Measurements from ENCODE around the gene CDC34.

The CDC34 gene

GRCh38 chr19:538641-539428, 7.3 kb downstream of the CDC34 start:
- DNase-seq (ENCODE audit: insufficient read length) = no peak
- no peak for FAIRE-seq
- TF ChIP-seq POLR2AphosphoS5 (IDR thresholded peaks at IDR 0.05; ENCODE audit: low read depth, low read length) (no peak), TAF1 (IDR thresholded peaks at IDR 0.05; ENCODE audit: borderline replicate concordance, low read depth, low read length) (no peak), POLR2A (IDR thresholded peaks at IDR 0.05; ENCODE audit: low read depth, low read length) (no peak)

- no peak for FAIRE-seq
- no peak for DNase-seq (ENCODE audit: insufficient read length)
- TF ChIP-seq POLR2AphosphoS5 (IDR thresholded peaks at IDR 0.05; ENCODE audit: low read depth, low read length) (no peak), POLR2A (IDR thresholded peaks at IDR 0.05; ENCODE audit: low read depth, low read length) (no peak)
Observed at GRCh38 chr19:539429-540030, 8.0 kb downstream of the CDC34 start.

DNA sequence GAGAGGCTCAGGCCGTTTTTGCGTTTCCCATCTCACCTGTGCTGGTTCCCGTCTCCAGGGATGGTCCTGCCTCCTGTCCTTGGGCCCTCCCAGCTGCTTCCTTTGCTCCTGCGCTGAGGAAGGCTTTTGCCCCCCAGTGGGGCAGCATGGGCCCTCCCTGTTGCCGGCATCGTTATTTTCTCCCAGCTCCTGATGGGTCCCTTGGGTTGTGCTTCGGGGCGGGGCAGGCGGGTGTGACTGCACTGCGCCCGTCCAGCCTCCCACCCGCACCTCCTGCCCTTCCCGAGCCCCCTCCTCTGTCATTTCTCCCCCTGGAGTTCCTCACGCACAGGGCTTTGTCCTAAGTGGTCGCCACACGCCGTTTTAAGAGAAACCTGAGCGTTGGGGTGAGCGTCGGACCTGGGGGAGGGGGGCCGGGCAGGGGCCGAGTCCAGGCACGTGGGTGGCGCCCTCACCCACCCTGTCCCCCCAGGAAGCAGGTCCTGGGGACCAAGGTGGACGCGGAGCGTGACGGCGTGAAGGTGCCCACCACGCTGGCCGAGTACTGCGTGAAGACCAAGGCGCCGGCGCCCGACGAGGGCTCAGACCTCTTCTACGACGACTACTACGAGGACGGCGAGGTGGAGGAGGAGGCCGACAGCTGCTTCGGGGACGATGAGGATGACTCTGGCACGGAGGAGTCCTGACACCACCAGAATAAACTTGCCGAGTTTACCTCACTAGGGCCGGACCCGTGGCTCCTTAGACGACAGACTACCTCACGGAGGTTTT, 9.5 kb downstream of the CDC34 start:
- TF ChIP-seq TAF1 (IDR thresholded peaks at IDR 0.05; ENCODE audit: borderline replicate concordance, low read depth, low read length) (no peak), POLR2AphosphoS5 (IDR thresholded peaks at IDR 0.05; ENCODE audit: low read depth, low read length) (no peak), POLR2A (IDR thresholded peaks at IDR 0.05; ENCODE audit: low read depth, low read length) (no peak)
- DNase-seq (ENCODE audit: insufficient read length) = no peak
- FAIRE-seq = no peak

- TF ChIP-seq POLR2A (IDR thresholded peaks at IDR 0.05; ENCODE audit: low read depth, low read length) (no peak), TAF1 (IDR thresholded peaks at IDR 0.05; ENCODE audit: borderline replicate concordance, low read depth, low read length) (no peak), POLR2AphosphoS5 (IDR thresholded peaks at IDR 0.05; ENCODE audit: low read depth, low read length) (no peak)
- no peak for DNase-seq (ENCODE audit: insufficient read length)
- FAIRE-seq = no peak
Observed at GRCh38 chr19:541699-542098, 10.1 kb downstream of the CDC34 start.

DNA sequence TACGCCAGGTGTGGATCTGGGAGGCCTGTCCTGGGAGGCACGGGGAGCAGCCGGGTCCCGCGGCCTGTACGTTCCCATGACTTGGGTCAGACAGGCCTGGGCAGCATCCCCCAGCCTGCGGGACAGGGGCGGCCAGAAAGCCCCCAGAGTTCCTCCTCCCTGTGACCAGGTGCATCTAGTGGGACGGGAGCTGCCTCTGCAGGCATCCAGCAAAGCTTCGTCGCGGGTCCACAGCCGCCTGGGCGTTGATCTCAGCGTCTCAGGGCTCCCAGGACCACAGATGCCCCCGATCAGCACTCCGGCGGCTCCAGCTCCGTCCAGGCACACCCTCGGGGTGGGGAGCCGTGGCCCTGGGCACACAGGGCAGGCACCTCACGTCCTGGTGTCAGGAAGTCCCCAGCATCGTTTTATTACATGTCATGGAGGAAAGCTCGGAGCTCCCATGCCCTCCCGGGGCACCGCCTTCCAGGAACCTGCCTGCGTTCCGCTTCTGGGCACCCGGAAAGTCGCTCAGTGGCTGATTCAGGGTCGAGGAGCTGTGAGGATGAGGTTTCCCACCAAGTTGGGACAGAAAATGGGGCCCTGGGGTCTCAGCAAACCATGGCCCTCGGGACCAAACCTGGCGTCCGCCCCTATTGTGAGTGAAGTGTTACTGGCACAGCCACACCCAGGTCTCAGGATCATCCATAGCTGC, 10.8 kb downstream of the CDC34 start:
- TF ChIP-seq POLR2A (IDR thresholded peaks at IDR 0.05; ENCODE audit: low read depth, low read length) = no peak
- no peak for TF ChIP-seq POLR2AphosphoS5 (IDR thresholded peaks at IDR 0.05; ENCODE audit: low read depth, low read length)
- DNase-seq (ENCODE audit: insufficient read length) (no peak), FAIRE-seq (no peak)

DNA sequence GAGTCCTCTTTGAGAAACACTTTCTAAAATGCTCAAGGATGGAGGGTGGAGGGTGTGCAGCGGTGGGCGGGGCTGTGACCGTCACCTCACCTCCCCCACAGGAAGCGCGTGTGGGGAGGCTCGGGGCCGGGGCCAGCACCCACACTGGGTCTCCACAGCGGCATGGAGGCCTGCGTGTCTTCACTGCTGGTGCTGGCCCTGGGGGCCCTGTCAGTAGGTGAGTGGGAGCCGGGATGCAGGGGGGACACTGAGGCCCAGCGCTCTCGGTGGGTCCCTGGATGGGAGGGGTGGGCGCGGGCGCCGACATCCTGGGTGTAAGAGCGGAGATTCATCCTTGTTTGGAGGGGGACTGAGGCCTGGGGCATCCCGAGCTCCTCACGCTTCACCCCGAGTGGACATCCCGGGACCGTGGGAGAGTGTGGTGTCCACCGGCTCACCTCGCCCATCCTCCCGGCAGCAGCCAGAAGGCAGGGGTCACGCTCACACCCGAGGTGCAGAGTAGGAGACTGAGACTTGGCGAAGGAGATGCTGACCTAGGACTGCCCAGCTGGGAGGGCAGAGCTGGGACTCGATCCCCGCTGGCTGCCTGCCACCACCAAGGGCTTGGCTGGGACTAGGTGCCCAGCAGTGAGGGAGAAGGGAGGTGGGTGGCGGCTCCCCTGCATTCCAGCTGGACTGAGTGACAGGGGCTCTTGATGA, 12.5 kb downstream of the CDC34 start, which contains the start of gene GZMM:
Gene GZMM (plus strand): TSS at position 144 of the 699 bp plus-strand sequence. CDS start 19 bp downstream, at position 163.
- no peak for FAIRE-seq
- no peak for DNase-seq (ENCODE audit: insufficient read length)
- TF ChIP-seq POLR2A (IDR thresholded peaks at IDR 0.05; ENCODE audit: low read depth, low read length) (no peak), TAF1 (IDR thresholded peaks at IDR 0.05; ENCODE audit: borderline replicate concordance, low read depth, low read length) (no peak), POLR2AphosphoS5 (IDR thresholded peaks at IDR 0.05; ENCODE audit: low read depth, low read length) (no peak)

DNA sequence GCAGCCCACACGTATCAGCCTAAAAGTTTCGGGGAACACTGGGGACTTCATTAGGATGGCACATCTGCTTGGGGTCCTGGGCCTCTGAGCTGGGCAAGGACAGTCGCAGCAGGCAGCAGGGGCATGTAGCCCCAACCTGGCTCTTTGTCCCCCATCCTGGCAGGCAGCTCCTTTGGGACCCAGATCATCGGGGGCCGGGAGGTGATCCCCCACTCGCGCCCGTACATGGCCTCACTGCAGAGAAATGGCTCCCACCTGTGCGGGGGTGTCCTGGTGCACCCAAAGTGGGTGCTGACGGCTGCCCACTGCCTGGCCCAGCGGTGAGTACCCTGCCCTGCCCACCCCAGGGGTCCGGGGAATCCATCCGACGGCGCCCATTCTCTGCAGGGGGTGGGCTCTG, 15.6 kb downstream of the CDC34 start:
- DNase-seq (ENCODE audit: insufficient read length) = no peak
- FAIRE-seq = no peak
- no peak for TF ChIP-seq POLR2AphosphoS5 (IDR thresholded peaks at IDR 0.05; ENCODE audit: low read depth, low read length)
- TF ChIP-seq POLR2A (IDR thresholded peaks at IDR 0.05; ENCODE audit: low read depth, low read length) = no peak

GRCh38 chr19:547836-548720, 16.5 kb downstream of the CDC34 start:
- TF ChIP-seq POLR2AphosphoS5 (IDR thresholded peaks at IDR 0.05; ENCODE audit: low read depth, low read length) (no peak), TAF1 (IDR thresholded peaks at IDR 0.05; ENCODE audit: borderline replicate concordance, low read depth, low read length) (no peak), POLR2A (IDR thresholded peaks at IDR 0.05; ENCODE audit: low read depth, low read length) (no peak)
- FAIRE-seq = no peak
- DNase-seq (ENCODE audit: insufficient read length) = no peak

- TF ChIP-seq POLR2A (IDR thresholded peaks at IDR 0.05; ENCODE audit: low read depth, low read length) = no peak
- TF ChIP-seq POLR2AphosphoS5 (IDR thresholded peaks at IDR 0.05; ENCODE audit: low read depth, low read length) = no peak
- TF ChIP-seq TAF1 (IDR thresholded peaks at IDR 0.05; ENCODE audit: borderline replicate concordance, low read depth, low read length) = no peak
- DNase-seq (ENCODE audit: insufficient read length) (no peak), FAIRE-seq (no peak)
Observed at GRCh38 chr19:548886-549830, 17.6 kb downstream of the CDC34 start.

All from GM12892 (cell line).